PC-3 (cell line): Measurements from ENCODE around the gene TAS1R2.

Source experiments
- CTCF ChIP-seq: fragments of 300-600 bp; sonication (generic); conservative IDR thresholded peaks from 2 replicates; pipeline ENCODE4 v1.5.1; 2017; ENCODE audit warnings: antibody characterized with exemption, low read depth, mild to moderate bottlenecking, low read length
- EZH2 ChIP-seq: fragments of 300-600 bp; sonication (generic); IDR thresholded peaks from one replicate; pipeline ENCODE4 v1.6.1; 2017; ENCODE audit warnings: antibody characterized with exemption, mild to moderate bottlenecking, low read length; ENCODE audit not compliant: unreplicated experiment

DNA sequence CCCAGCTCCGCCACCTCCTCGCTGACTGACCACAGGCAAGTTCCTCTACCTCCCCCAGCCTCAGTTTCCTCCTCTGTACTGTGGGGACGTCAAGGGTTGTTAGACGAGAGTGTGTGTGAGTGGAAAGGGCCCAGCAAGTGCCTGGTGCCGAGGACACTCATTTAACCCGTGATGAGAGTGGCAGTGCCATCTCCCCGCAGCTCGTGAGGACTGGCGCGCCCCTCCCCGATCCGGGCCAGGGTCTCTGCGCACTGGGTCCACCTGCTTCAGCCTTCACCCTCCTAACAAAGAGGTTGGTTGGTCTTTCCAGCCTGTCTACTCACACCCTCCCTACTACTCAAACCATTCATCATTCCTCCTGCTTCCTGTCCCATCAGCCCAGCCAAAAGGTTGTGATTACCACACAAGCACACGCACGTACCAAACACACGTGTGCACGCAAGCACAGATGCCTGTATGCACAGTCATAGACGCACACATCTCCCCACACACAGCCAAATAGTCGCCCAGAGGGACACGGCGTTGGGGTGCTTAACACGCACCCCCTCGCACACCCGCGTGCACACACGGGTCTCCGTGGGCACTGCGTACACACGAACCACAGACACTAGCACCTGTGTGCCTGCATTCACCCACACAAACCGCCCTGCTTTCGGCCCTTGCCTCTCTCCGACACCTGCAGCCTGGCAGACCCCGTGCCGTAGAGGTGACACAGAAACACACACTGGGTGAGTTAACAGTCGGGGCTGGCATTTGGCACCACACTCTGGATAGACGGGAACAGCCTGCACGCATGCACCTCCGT lies 39.3 kb downstream of the TAS1R2 start:
- TF ChIP-seq CTCF (no peak), EZH2 (no peak)
